Left forelimb (tissue), 1 donor: ENCODE results near the gene FAAH.

Experiments
- DNase-seq: peaks from one replicate; pipeline ENCODE4 v3.0.0-alpha.2; 2018; ENCODE audit warnings: low spot score

Gene FAAH

DNA sequence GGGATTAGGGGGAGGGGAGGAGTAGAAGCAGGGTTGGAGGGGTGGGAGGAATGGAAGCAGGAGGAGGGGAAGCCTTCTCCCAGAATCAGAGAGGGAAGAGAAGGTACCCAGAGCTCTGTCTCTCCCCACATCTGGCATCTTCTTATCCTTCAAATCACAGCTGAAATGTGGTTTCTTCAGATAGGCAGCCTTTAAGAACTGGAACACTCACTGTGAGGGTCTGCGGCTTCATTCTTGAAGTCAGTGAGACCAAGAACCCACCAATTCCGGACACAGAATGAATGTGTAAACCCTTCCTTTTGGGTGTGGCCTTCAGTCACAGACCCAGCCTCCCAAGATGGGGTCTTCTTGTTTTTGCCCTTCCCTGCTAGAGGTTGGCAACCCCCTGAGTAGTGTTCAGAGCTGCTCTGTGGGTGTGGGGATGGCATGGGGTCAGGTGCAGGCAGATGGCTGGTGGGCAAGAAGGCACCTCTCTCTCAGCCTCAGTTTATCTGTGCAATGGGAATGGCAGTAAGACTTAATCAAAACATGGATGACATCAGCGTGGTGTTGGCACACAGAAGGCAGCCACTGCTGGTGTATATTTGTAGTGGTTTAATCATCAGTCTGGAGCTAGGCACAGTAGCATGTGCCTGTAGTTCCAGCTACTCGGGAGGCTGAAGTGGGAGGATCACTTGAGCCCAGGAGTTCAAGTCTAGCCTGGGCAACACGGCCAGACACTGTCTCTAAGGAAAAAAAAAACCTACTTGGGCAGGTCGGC lies 7.2 kb downstream of the FAAH start:
- no peak for DNase-seq

DNA sequence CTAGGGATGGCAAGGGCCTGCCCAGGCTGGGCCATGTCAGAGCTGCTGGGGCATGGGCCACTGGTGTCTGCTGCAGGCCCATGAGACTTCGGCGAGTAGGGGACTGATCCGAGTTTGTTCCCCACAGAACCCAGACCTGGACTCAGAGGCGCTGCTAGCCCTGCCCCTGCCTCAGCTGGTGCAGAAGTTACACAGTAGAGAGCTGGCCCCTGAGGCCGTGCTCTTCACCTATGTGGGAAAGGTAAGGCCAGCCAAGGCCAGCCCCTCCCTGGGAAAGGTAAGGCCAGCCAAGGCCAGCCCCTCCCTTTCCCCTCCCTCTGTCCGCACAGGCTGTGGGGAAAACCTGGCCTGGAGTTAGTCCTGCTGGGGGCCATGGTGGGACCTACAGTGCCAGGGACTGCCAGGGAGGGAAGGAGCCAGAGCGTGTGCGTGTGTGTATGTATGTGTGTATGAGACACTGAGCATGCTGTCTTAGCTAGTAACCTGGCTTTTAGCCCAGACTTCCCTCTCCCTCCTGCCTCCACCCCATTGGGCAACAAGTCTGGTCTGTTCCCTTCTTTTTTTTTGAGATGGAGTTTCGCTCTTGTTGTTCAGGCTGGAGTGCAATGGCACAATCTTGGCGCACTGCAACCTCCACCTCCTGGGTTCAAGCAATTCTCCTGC lies 8.0 kb downstream of the FAAH start:
- no peak for DNase-seq

DNA sequence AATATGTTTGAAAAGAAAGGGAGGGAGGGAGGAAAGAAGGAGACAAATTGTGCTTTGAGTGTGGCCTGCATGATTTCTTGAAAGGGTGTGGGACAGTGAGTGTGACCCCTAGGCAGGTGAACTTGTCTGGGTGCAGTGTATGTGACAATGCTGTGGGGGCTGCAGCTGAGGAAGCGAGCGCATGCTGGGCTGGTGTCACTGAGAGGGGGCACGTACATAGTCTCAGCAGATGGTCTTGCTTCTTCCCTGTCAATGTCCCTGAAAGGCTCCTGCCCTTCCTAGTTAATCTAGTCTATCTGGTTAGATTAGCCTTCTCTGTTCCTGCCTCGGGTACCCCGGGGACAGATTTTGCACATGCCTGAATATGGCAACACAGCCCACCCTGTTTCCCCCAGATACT lies 9.8 kb downstream of the FAAH start:
- no peak for DNase-seq

DNA sequence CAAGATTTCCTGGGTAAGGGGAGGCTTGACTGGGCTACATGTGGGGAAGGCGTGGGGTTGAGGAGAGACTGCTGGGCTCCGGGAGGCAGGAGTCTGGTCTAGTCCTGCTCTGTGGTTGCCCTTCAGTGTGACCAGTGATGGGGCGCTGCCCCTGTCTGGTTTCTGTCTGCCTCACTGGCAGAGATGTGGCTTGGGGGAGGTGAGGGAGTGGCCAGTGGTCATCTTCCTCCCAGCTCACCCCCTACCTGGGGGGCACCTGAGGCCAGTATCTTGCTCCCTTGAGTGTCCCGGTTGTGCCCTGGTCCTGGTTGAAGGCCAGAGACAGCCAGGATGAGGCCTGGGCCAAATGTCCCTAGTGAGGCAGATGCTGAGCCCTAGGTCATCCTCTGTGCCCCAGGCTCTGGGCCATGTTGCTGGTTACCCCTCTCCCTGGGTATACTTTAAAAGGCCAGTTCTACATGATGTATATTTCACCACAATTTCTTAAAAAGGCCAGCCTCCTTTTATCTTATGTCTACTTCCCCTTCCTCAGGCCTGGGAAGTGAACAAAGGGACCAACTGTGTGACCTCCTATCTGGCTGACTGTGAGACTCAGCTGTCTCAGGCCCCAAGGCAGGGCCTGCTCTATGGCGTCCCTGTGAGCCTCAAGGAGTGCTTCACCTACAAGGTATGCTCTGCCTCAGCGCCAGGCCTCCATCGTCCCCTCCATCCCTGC lies 10.5 kb downstream of the FAAH start:
- DNase-seq = no peak

DNA sequence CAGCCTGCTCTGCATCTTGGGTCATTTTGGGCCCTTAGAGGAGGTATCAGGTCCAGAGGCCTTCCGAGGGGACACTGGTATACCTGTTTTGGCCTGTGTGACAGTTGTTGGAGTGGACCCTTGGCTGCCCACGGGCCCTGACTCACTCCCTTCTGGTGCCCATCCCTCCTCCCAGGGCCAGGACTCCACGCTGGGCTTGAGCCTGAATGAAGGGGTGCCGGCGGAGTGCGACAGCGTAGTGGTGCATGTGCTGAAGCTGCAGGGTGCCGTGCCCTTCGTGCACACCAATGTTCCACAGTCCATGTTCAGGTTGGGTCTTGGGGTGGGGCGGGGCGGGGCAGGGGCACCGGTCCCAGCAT lies 11.1 kb downstream of the FAAH start:
- DNase-seq = no peak

DNA sequence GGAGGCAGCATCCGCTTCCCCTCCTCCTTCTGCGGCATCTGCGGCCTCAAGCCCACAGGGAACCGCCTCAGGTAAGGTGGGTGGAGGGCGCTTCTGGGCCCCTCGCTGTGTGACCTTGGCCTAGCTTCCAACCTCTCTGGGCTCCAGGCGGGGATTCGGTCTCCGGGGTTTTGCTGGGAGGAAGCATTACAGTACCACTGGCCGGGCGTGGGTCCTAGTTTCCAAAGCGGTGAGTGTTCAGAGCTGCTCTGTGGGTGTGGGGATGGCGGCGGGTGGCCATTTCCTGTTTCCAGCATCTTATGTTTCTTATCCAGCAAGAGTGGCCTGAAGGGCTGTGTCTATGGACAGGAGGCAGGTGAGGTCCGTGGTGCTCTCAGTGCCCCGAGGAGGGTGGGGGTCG lies 11.6 kb downstream of the FAAH start:
- DNase-seq = no peak

DNA sequence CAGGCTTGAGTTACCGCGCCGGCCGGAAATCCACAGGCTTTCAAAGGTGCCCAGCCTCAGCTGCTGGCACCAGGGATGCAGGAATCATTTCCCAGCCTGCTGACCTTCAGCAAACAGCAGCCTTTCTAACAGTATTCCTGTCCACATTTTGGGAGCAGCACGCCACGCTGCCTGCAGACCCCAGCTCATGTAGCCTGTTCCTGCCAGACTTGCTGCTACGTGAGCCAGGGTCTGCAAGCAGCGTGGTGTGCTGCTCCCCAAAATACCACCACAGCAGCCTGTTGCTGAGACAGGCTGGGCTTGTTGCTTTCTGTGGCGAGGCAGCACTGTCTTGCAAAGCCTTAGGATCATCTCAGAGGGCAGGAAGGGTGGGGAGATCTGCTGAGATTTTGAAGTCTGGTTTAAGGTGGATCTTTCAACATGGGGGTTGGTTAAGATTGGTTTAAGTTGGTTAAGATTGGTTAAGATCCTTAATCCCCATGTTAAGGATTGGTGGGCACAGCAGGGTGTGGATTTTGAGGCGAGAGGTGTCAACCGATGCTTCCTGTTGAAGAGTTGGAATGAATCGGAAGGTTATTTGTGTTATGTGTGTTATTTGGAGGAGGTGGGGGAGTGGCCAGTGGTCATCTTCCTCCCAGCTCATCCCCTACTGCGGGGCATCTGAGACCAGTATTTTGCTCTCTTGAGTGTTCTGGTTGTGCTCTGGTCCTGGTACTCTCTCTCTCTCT lies 12.9 kb downstream of the FAAH start:
- DNase-seq = no peak

DNA sequence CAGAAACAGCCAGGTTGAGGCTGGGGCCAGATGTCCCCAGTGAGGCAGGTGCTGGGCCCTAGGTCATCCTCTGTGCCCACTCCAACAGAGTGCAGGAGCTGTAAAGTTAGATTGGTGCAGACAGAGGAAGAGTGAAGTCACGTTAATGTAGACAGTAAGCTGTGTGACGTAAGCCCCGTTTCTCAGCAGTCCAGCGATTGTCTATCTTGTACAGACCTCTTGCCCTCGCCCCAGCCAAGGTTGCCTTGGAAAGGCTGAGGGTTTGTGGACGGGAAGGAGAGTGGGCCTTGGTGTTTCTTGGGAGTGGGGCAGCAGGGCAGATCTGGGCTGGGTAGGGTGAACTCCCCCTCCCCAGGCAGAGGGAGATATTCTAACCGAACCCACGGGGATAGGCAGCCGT lies 13.5 kb downstream of the FAAH start:
- DNase-seq = no peak

DNA sequence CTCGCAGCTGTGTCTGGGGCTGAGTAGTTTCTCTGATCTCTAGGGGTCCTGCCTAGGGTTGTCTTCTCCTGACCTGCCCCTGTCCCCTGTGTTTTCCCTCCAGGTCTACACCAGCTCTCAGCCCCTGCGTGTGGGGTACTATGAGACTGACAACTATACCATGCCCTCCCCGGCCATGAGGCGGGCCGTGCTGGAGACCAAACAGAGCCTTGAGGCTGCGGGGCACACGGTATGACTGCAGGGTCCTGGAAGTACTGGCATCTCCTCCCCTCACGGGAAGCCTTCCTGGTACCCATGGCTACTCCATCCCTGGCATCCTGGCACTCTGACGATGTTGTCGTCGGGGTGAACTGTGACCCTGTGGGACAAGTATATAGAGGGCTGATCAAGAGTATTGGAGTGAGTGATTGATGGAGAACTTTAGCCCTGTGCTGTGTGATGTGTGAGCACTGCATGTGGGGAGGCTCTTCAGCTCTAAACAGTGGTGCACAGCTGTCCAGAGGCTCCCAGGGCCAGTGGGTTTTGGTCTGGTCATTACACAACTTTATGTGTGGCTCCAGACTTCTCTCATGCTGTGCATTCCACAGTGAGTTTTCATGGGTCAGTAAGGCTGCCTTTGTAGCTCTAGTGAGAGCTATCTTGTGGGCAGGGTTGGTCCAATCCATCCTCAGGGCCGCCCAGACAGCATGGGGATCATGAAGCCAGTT lies 14.4 kb downstream of the FAAH start:
- no peak for DNase-seq

DNA sequence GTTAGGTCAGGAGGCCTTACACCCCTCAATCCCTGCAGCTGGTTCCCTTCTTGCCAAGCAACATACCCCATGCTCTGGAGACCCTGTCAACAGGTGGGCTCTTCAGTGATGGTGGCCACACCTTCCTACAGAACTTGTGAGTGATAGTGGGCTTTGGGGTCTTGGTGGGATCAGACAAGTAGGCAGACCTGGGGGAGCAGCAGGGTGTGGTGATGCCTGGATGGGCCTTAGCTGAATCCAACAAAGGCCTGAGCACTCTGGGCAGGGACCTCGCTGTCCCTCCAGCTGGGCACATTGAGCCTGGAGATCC lies 14.9 kb downstream of the FAAH start:
- DNase-seq = no peak

DNA sequence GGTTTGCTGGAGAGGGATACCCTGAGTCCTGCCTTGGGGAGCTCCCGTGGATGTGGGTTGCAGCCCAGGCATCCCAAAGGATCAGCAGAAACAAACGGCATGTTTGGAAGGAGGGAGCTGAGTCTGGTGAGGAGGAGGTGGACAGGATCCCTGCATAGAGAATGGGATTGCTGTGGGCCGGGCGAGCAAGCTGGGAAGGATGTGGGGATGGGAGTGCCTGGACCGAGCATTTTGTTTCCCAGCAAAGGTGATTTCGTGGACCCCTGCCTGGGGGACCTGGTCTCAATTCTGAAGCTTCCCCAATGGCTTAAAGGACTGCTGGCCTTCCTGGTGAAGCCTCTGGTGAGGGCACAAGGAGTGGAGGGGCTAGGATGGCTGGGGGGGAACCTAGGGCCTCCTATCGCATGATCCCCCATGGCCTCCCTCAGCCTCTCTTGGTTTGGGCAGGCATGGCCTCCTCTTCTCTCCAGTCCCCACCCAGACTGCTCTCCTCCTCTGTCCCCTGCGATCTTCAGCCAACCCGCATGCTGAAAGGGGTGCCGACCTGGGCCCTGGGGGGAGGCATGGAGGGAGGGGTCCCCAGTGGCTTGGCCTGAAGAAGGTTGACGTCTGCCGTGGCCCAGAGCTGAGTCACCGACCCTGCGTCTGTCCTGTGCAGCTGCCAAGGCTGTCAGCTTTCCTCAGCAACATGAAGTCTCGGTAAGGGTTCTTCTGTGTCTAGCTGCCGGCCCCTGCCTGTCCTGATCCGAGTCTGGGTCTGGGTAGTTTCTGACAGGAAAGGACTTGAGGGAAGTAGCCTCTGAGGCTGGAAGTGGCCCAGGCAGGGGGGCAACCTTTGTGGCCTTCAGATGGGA lies 16.3 kb downstream of the FAAH start:
- no peak for DNase-seq

DNA sequence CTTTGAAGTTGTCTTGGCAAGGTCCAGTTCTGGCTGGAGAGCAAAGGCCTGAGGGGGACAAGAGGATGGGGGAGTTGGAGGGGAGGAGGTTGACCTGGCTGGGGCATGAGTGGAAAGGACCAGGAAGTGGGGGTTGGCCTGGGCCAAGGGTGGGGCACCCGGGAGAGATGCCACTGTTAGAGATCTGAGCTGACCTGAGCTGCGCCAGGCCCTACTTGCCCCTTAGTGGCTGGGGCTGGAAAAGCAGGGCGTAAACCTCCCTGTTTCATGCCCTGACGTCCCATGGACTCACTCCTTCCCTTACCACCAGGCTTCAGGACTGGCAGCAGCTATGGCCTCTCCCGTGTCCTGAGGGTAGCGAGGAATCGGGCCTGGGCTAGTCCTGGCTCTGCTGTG lies 16.9 kb downstream of the FAAH start:
- DNase-seq = no peak

DNA sequence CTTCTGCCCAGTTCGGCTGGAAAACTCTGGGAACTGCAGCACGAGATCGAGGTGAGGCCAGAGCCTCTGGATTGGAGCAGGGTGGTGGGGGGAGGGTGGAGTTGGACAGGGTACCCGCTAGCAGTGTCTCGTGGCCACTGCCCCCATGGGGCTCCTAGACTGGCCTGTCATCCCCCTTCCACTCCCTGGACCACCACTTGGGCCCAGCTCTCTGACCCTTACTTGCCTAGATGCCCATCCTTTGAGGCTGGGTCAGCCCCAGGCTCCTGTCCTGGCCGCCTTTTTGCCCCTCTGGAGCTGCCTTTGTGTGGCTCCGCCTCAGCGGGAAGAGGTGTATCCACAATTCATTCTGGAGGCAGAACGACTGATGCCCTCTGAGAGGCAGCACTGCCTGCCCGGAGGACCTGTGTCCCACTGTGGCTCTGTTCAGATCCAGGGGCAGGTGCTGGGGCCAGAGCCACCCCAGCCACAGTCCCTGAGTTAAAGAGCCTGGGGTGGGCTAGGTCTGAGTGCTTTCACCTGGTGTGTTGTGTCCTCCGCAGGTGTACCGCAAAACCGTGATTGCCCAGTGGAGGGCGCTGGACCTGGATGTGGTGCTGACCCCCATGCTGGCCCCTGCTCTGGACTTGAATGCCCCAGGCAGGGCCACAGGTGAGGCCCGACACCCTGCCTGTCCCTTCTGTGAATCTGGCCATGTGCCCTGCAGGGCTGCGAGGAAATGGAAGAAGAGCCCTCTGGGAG lies 17.7 kb downstream of the FAAH start:
- no peak for DNase-seq

DNA sequence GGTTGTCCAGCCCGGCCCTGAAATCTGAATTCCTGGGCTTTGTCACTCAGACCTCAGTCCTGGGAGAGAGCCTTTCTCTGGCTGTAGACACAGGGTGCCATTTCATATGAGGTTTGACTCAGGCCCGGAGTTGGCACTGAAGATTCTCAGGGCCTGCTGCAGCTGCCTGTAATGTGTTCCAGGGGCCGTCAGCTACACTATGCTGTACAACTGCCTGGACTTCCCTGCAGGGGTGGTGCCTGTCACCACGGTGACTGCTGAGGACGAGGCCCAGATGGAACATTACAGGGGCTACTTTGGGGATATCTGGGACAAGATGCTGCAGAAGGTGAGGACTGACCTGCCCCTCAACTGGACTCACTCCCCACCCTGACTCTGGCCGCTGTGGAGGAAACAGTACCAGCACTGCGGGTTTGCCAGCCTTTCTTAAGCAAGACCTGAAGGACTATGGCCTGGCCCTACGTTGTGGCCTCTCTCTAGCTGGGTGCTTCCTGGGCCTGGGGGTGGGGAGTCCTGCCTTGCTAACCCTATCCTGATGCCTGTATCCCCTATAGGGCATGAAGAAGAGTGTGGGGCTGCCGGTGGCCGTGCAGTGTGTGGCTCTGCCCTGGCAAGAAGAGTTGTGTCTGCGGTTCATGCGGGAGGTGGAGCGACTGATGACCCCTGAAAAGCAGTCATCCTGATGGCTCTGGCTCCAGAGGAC lies 18.9 kb downstream of the FAAH start:
- DNase-seq = no peak

DNA sequence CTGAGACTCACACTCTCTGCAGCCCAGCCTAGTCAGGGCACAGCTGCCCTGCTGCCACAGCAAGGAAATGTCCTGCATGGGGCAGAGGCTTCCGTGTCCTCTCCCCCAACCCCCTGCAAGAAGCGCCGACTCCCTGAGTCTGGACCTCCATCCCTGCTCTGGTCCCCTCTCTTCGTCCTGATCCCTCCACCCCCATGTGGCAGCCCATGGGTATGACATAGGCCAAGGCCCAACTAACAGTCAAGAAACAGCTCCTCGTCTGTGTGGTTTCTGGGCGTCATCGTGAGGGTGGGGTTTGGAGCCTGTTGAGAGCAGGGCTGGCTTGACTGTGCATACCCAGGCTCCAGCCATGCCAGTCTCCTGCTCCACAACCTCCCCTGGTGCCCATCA lies 19.5 kb downstream of the FAAH start:
- no peak for DNase-seq

DNA sequence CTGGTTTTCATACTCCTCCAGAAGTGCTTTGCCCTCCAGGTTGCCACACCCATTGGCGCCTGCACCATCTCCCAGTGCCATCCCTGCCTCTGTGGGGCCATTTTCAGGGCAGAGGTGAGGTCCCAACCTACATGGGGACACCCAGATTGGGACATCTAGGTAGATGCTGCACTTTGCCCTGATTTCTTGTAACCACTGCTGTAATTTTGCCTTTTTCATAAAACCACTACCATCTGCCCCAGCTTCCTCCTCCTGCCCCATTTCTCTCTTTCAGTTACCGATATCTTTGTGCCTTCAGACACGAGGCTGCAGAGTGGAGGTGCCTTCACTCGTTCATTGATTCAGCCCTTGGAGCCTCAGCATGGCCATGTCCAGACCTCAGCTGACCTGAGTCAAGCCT lies 21.4 kb downstream of the FAAH start:
- DNase-seq = no peak

DNA sequence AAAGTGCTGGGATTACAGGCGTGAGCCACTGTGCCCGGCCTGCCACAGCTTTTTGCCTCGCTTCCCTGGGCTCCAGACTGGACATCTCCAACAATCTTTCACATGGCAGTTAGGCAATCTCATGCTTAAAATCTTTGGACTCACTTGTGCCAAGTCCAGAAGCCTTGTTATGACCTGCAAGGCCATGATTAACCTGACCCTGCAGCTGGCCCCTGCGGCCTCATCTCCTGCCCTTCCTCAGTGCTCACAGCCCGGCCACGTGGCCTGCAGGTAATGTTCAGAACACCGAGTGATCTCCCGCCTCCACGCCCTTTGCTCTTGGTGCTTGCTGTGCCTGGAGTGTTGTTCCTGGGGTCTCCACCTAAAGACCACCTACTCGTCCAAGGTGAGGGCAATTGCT lies 24.9 kb downstream of the FAAH start:
- no peak for DNase-seq

DNA sequence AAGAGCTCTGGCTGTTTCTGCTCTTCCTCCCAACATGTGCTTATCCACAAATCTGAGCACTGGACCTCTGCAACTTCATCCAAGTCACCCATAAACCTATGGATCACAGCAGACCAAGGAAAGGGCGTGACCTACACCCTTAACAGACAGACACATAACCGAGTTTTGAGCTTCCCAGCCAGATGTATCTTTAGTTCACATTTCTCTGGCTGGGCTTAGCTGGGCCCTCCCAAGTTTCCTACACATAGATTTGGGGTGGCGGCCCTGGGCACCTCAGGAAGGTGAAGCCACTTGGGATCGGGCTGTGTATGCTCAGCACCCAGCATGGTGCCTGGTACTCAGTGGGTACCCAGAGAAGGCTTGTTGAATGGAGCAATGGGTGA lies 26.4 kb downstream of the FAAH start:
- DNase-seq = no peak

DNA sequence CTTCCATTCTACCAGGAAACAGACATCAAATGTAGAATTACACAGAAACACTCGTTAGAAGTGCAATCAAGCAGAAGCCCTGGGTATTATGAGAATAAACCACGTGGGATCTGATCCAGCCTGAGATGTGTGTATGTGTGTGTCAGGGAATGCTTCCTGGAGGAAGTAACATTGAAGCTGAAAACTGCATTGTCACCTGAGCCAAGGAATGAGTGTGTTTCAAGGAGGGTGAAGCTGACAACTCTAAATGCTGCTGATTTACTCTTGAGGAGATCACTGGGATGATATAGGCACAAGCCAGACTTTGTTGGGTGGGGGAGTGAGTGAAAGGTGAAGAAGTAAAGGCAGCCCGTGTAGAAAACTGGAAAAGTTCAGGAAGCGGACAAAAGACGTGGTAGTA lies 27.6 kb downstream of the FAAH start:
- DNase-seq = no peak

DNA sequence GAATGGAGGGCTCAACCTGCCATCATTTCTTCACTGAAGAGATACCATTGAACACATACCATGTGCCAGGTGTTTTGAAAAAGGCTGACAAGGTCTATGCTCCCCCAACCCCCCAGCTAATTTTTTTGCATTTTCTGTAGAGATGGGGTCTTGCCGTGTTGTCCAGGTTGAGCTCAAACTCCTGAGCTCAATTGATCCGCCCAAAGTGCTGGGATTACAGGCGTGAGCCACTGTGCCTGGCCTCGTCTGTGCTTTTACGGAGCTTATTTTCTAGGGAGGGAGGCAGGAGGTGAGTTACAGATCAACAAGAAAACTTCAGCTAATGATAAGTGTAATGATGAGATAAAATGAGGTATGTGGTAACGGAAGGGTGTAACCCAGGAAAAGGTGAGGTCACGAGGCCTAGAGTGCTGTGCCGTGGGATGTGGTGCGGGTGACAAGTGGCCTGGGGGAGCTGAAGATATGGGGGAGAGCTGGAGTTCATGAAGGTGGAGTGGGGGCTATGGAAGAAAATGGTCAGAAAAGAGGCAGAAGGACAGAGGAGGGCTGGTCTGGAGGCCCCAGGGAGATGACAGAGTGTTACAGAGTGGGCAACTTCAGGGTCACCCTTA lies 28.2 kb downstream of the FAAH start:
- no peak for DNase-seq
